Measurements from ENCODE around the gene EMCN. TPM values are rescaled to one million over a fixed set of nuclear protein-coding genes. Genes with fewer than 3 reads are reported as not detected.

Gene EMCN
- total and polyA plus RNA-seq, 2 donors (not counting 1 experiment from before 2014, with no cell fraction given): not detected

DNA sequence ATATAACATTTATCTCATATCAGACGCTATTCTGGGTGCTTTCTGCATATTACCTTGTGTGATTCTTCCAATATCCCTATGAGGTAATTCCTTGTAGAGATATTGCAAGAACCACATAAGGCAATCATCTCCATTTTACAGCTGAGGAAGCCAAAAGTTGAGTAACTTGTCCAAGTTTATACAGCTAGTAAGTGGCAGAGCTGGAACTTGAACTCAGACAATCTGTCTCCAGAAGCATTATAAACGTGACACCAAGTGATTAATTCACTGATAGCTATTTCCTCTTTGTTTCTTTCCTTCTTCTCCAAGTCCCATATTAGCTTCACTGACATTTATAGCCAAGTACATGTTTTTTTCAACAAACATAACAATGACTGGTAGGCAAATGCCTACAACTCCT lies 7.3 kb downstream of the EMCN start:
- Mint-ChIP-seq H3K4me3 (no peak overlapping the region), H3K4me1 (no peaks in the 10 kb centered on the region), H3K9me3 (ENCODE audit: insufficient read depth) (no peaks in the 10 kb centered on the region), H3K27ac (no peak overlapping the region), H3K27me3 (peaks cover 12% of the 10 kb centered on the region)
- DNase-seq (no peak), ATAC-seq (ENCODE audit: low read depth) (no peak)
- CTCF ChIA-PET: no interaction called here
- Histone ChIP-seq H3K79me2 (ENCODE audit: control insufficient read depth, insufficient read depth, low read length) (no peaks in the 10 kb centered on the region), H3K4me2 (replicated peaks; ENCODE audit: low read depth, low read length, poor library complexity, severe bottlenecking) (no peak overlapping the region), H3K4me1 (ENCODE audit: control insufficient read depth in 2 of 2, insufficient read depth in 2 of 2, low read length in 2 of 2) (no peaks in the 10 kb centered on the region), H3K27me3 (replicated peaks in 1 of 4; ENCODE audit: control extremely low read depth in 1 of 4, control insufficient read depth in 3 of 4, insufficient read depth in 4 of 4, low read length in 3 of 4) (peaks cover 0 to 5% (median 0%) of the 10 kb centered on the region in 4 experiments), H3K36me3 (replicated peaks in 1 of 2; ENCODE audit: control extremely low read depth in 1 of 2, control insufficient read depth in 1 of 2, extremely low read depth in 1 of 2, insufficient read depth in 2 of 2, low read length in 1 of 2) (no peaks in the 10 kb centered on the region), H3K9me3 (ENCODE audit: control extremely low read depth in 1 of 3, control insufficient read depth in 2 of 3, insufficient read depth in 1 of 3, low read length in 2 of 3) (no peaks in the 10 kb centered on the region), H4K20me1 (ENCODE audit: control insufficient read depth, insufficient read depth, low read length, poor library complexity, severe bottlenecking) (no peaks in the 10 kb centered on the region), H3K27ac (ENCODE audit: low read length in 2 of 2) (no peak overlapping the region), H3K4me3 (ENCODE audit: control extremely low read depth in 1 of 5, extremely low read depth in 1 of 5, insufficient read depth in 1 of 5, low read depth in 2 of 5, low read length in 4 of 5) (no peak overlapping the region), H2AFZ (ENCODE audit: insufficient read depth, low read depth, low read length, poor library complexity, severe bottlenecking) (no peak overlapping the region), H3K9ac (ENCODE audit: low read length) (no peak overlapping the region)
- 40% methylated on average over 1 of the region's 2 CpGs for WGBS (ENCODE audit: insufficient coverage)
- intact Hi-C loops (cut with micrococcal nuclease): no loop called here
- POLR2A ChIA-PET: no interaction called here
- no peak for TF ChIP-seq EZH2 (IDR thresholded peaks at IDR 0.05; ENCODE audit: borderline replicate concordance, insufficient read depth, low read depth, low read length, poor library complexity, severe bottlenecking)

GRCh38 chr4:100509386-100509785 lies 8.4 kb downstream of the EMCN start:
- Histone ChIP-seq H3K4me2 (replicated peaks; ENCODE audit: low read depth, low read length, poor library complexity, severe bottlenecking) (no peak overlapping the region), H3K27ac (ENCODE audit: low read length in 2 of 2) (no peak overlapping the region), H2AFZ (ENCODE audit: insufficient read depth, low read depth, low read length, poor library complexity, severe bottlenecking) (no peak overlapping the region), H3K9me3 (ENCODE audit: control extremely low read depth in 1 of 3, control insufficient read depth in 2 of 3, insufficient read depth in 1 of 3, low read length in 2 of 3) (no peaks in the 10 kb centered on the region), H4K20me1 (ENCODE audit: control insufficient read depth, insufficient read depth, low read length, poor library complexity, severe bottlenecking) (no peaks in the 10 kb centered on the region), H3K36me3 (replicated peaks in 1 of 2; ENCODE audit: control extremely low read depth in 1 of 2, control insufficient read depth in 1 of 2, extremely low read depth in 1 of 2, insufficient read depth in 2 of 2, low read length in 1 of 2) (no peaks in the 10 kb centered on the region), H3K27me3 (replicated peaks in 1 of 4; ENCODE audit: control extremely low read depth in 1 of 4, control insufficient read depth in 3 of 4, insufficient read depth in 4 of 4, low read length in 3 of 4) (peaks cover 0 to 3% (median 0%) of the 10 kb centered on the region in 4 experiments), H3K4me1 (ENCODE audit: control insufficient read depth in 2 of 2, insufficient read depth in 2 of 2, low read length in 2 of 2) (no peaks in the 10 kb centered on the region), H3K79me2 (ENCODE audit: control insufficient read depth, insufficient read depth, low read length) (no peaks in the 10 kb centered on the region), H3K4me3 (ENCODE audit: control extremely low read depth in 1 of 5, extremely low read depth in 1 of 5, insufficient read depth in 1 of 5, low read depth in 2 of 5, low read length in 4 of 5) (no peak overlapping the region), H3K9ac (ENCODE audit: low read length) (no peak overlapping the region)
- ATAC-seq (ENCODE audit: low read depth) (no peak), DNase-seq (no peak)
- no peak for TF ChIP-seq EZH2 (IDR thresholded peaks at IDR 0.05; ENCODE audit: borderline replicate concordance, insufficient read depth, low read depth, low read length, poor library complexity, severe bottlenecking)
- TF ChIP-seq, protein P1, sequence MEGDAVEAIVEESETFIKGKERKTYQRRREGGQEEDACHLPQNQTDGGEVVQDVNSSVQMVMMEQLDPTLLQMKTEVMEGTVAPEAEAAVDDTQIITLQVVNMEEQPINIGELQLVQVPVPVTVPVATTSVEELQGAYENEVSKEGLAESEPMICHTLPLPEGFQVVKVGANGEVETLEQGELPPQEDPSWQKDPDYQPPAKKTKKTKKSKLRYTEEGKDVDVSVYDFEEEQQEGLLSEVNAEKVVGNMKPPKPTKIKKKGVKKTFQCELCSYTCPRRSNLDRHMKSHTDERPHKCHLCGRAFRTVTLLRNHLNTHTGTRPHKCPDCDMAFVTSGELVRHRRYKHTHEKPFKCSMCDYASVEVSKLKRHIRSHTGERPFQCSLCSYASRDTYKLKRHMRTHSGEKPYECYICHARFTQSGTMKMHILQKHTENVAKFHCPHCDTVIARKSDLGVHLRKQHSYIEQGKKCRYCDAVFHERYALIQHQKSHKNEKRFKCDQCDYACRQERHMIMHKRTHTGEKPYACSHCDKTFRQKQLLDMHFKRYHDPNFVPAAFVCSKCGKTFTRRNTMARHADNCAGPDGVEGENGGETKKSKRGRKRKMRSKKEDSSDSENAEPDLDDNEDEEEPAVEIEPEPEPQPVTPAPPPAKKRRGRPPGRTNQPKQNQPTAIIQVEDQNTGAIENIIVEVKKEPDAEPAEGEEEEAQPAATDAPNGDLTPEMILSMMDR (IDR thresholded peaks at IDR 0.05): no peak
- Mint-ChIP-seq H3K27me3 (peaks cover 5% of the 10 kb centered on the region), H3K27ac (no peak overlapping the region), H3K4me1 (no peaks in the 10 kb centered on the region), H3K9me3 (ENCODE audit: insufficient read depth) (no peaks in the 10 kb centered on the region), H3K4me3 (no peak overlapping the region)
- no CpG with 5 or more reads among the region's 3 CpGs for WGBS (ENCODE audit: insufficient coverage)
- ChIA-PET CTCF (no interaction called here), POLR2A (no interaction called here)
- intact Hi-C loops (cut with micrococcal nuclease): no loop called here
